H1 (cell line): ENCODE data around the gene NOXO1. TPM values are rescaled to one million over a fixed set of nuclear protein-coding genes. Genes with fewer than 3 reads are reported as not detected.

Experiments used
- CTCF ChIA-PET: fragments of 300-600 bp; sonication (Branson Sonifier 250); formaldehyde crosslinking; loops from one replicate; lab custom pipeline; 2021; ENCODE audit not compliant: partially characterized antibody; lab: Charles Lee
- POLR2A ChIA-PET: fragments of 300-600 bp; sonication (Branson Sonifier 250); formaldehyde crosslinking; loops from one replicate; lab custom pipeline; 2021; ENCODE audit warnings: inconsistent platforms; ENCODE audit not compliant: partially characterized antibody; lab: Charles Lee
- DNase-seq, 2 experiments: peaks; one replicate each; pipeline versions ENCODE4 v3.0.0 to v3.0.0-alpha.2; 2010 to 2022; ENCODE audit warnings: low spot score in 2 of 2, low read depth in 1 of 2, mixed read lengths in 1 of 2
- FAIRE-seq: peaks from 2 replicates; lab custom pipeline; 2011; peaks lifted over from hg19 to GRCh38; lab: Jason Lieb, UNC
- H2AFZ ChIP-seq: 2 replicates; pipeline ENCODE4 v1.8.1; 2012; ENCODE audit warnings: low read length, inconsistent platforms
- H2AK5ac ChIP-seq: 2 replicates; pipeline ENCODE4 v1.6.1; 2013; ENCODE audit warnings: low read depth, low read length
- H2BK120ac ChIP-seq: replicated peaks from 2 replicates; pipeline ENCODE3; 2013; ENCODE audit warnings: low read depth, low read length, inconsistent platforms
- H2BK12ac ChIP-seq: 2 replicates; pipeline ENCODE4 v1.6.1; 2013; ENCODE audit warnings: low read depth, low read length
- H2BK15ac ChIP-seq: 2 replicates; pipeline ENCODE4 v1.6.1; 2013; ENCODE audit warnings: low read length
- H2BK20ac ChIP-seq: 2 replicates; pipeline ENCODE4 v1.6.1; 2013; ENCODE audit warnings: low read length
- H2BK5ac ChIP-seq: 2 replicates; pipeline ENCODE4 v1.6.1; 2013; ENCODE audit warnings: low read depth, low read length
- H3K14ac ChIP-seq: 2 replicates; pipeline ENCODE4 v1.6.1; 2013; ENCODE audit warnings: inconsistent platforms; ENCODE audit not compliant: insufficient read length
- H3K18ac ChIP-seq: 2 replicates; pipeline ENCODE4 v1.6.1; 2013; ENCODE audit warnings: low read length; ENCODE audit errors: extremely low read depth
- H3K23ac ChIP-seq: 2 replicates; pipeline ENCODE4 v1.6.1; 2013; ENCODE audit warnings: inconsistent platforms; ENCODE audit not compliant: insufficient read length
- H3K23me2 ChIP-seq: 2 replicates; pipeline ENCODE4 v1.6.1; 2013; ENCODE audit warnings: low read depth, low read length
- H3K27ac ChIP-seq: 2 replicates; pipeline ENCODE4 v1.6.1; 2011; ENCODE audit warnings: low read depth, low read length, inconsistent platforms
- H3K27me3 ChIP-seq, 4 experiments: replicated peaks in 1 of 4; 1 replicate in 1 of 4; 2 replicates in 3 of 4; pipeline versions ENCODE4 v1.6.1 to v1.8.1; 2011 to 2013; ENCODE audit warnings: low read length in 3 of 4, mild to moderate bottlenecking in 3 of 4, inconsistent platforms in 2 of 4, mixed read lengths in 2 of 4, moderate library complexity in 1 of 4; ENCODE audit not compliant: control insufficient read depth in 3 of 4, insufficient read depth in 3 of 4; ENCODE audit errors: extremely low read depth in 1 of 4
- H3K36me3 ChIP-seq, 4 experiments: 2 replicates each; pipeline versions ENCODE4 v1.6.1 to v1.8.1; 2011 to 2013; ENCODE audit warnings: mild to moderate bottlenecking in 4 of 4, low read length in 3 of 4, moderate library complexity in 2 of 4, control low read depth in 1 of 4, inconsistent platforms in 1 of 4; ENCODE audit not compliant: insufficient read depth in 4 of 4, control insufficient read depth in 2 of 4
- H3K4ac ChIP-seq: replicated peaks from 2 replicates; pipeline ENCODE3; 2013; ENCODE audit warnings: low read length, low read depth, mixed read lengths, inconsistent platforms; ENCODE audit not compliant: insufficient read length
- H3K4me1 ChIP-seq, 4 experiments: replicated peaks in 1 of 4; 1 replicate in 1 of 4; 2 replicates in 3 of 4; pipeline versions ENCODE4 v1.6.1 to v1.8.1; 2011 to 2013; ENCODE audit warnings: low read length in 3 of 4, inconsistent platforms in 2 of 4, mixed read lengths in 1 of 4; ENCODE audit not compliant: insufficient read depth in 4 of 4, control insufficient read depth in 3 of 4
- H3K4me2 ChIP-seq, 2 experiments: 2 replicates each; pipeline versions ENCODE4 v1.6.1 to v1.8.1; 2011 to 2013; ENCODE audit warnings: low read depth in 2 of 2, low read length in 2 of 2, control low read depth in 1 of 2, inconsistent platforms in 1 of 2, mild to moderate bottlenecking in 1 of 2; ENCODE audit not compliant: insufficient read depth in 1 of 2
- H3K4me3 ChIP-seq, 4 experiments: fragments of 200-600, 300-600 bp in 1 of 4; sonication (generic), shearing (Covaris generic), sonication (Bioruptor Twin) in 1 of 4; 2 replicates each; pipeline versions ENCODE4 v1.5.1 to v1.8.1; 2011 to 2016; ENCODE audit warnings: low read length in 4 of 4, low read depth in 3 of 4, control low read depth in 2 of 4, inconsistent platforms in 2 of 4, mild to moderate bottlenecking in 2 of 4, mixed read lengths in 1 of 4, moderate library complexity in 1 of 4; ENCODE audit not compliant: insufficient read depth in 2 of 4; ENCODE audit errors: extremely low read depth in 1 of 4
- H3K56ac ChIP-seq: replicated peaks from 2 replicates; pipeline ENCODE3; 2013; ENCODE audit warnings: low read depth, mild to moderate bottlenecking, mixed read lengths, low read length, inconsistent platforms; ENCODE audit not compliant: insufficient read length
- H3K79me1 ChIP-seq: 2 replicates; pipeline ENCODE4 v1.6.1; 2013; ENCODE audit warnings: low read depth, low read length, control low read depth
- H3K79me2 ChIP-seq, 2 experiments: 2 replicates each; pipeline versions ENCODE4 v1.6.1 to v1.8.1; 2012 to 2013; ENCODE audit warnings: low read length in 2 of 2, mild to moderate bottlenecking in 2 of 2, inconsistent platforms in 1 of 2; ENCODE audit not compliant: insufficient read depth in 2 of 2, control insufficient read depth in 1 of 2
- H3K9ac ChIP-seq, 4 experiments: replicated peaks in 1 of 4; 1 replicate in 1 of 4; 2 replicates in 3 of 4; pipeline versions ENCODE4 v1.6.1 to v1.8.1; 2011 to 2013; ENCODE audit warnings: low read depth in 3 of 4, low read length in 3 of 4, control low read depth in 2 of 4, mild to moderate bottlenecking in 2 of 4, moderate library complexity in 2 of 4, inconsistent platforms in 1 of 4; ENCODE audit errors: extremely low read depth in 1 of 4
- H3K9me3 ChIP-seq, 2 experiments: 2 replicates each; pipeline versions ENCODE4 v1.6.1 to v1.8.1; 2012 to 2013; ENCODE audit warnings: mild to moderate bottlenecking in 2 of 2, moderate library complexity in 2 of 2, control low read depth in 1 of 2, inconsistent platforms in 1 of 2, low read depth in 1 of 2, low read length in 1 of 2, mixed read lengths in 1 of 2; ENCODE audit not compliant: insufficient read depth in 2 of 2
- H4K20me1 ChIP-seq, 2 experiments: replicated peaks in 1 of 2; 2 replicates each; pipeline versions ENCODE3 to v1.8.1; 2011 to 2013; ENCODE audit warnings: inconsistent platforms in 2 of 2, low read length in 2 of 2, mild to moderate bottlenecking in 1 of 2; ENCODE audit not compliant: insufficient read depth in 2 of 2, control insufficient read depth in 1 of 2
- H4K5ac ChIP-seq: 2 replicates; pipeline ENCODE4 v1.6.1; 2013; ENCODE audit warnings: low read length, low read depth, mixed read lengths, inconsistent platforms; ENCODE audit not compliant: insufficient read length
- H4K8ac ChIP-seq: 2 replicates; pipeline ENCODE4 v1.8.0; 2013; ENCODE audit warnings: mild to moderate bottlenecking, moderate library complexity, low read length, inconsistent platforms; ENCODE audit not compliant: insufficient read depth; ENCODE audit errors: extremely low read depth
- H4K91ac ChIP-seq: replicated peaks from 2 replicates; pipeline ENCODE3; 2013; ENCODE audit warnings: low read length, mixed read lengths, inconsistent platforms; ENCODE audit not compliant: insufficient read length
- HDAC2 ChIP-seq, 2 experiments: fragments of 300-600 bp in 1 of 2; sonication (generic) in 1 of 2; IDR thresholded peaks; 2 replicates each; pipeline ENCODE4 v1.6.1; 2011 to 2012; ENCODE audit warnings: low read depth in 2 of 2, low read length in 2 of 2, mild to moderate bottlenecking in 2 of 2, moderate library complexity in 2 of 2, borderline replicate concordance in 1 of 2, inconsistent platforms in 1 of 2
- RNF2 ChIP-seq: fragments of 200-900, 300-1000 bp; sonication (generic); IDR thresholded peaks from 2 replicates; pipeline ENCODE4 v1.7.1; 2016; ENCODE audit warnings: borderline replicate concordance, low read depth, mild to moderate bottlenecking, antibody characterized with exemption, low read length; ENCODE audit not compliant: poor library complexity, severe bottlenecking; ENCODE audit errors: missing control alignments
- WGBS, 2 experiments: shearing (Covaris generic) in 1 of 2; methylation state at CpG; one replicate each; pipeline versions ENCODE4 v1.1.6 to v1.1.7; 2013 to 2015; ENCODE audit warnings: low lambda C conversion rate in 2 of 2, mixed read lengths in 2 of 2, inconsistent platforms in 1 of 2, low coverage in 1 of 2, missing lambda C conversion rate in 1 of 2; ENCODE audit not compliant: insufficient replicate concordance in 2 of 2, insufficient coverage in 1 of 2, insufficient read length in 1 of 2; ENCODE audit errors: extremely low coverage in 1 of 2, missing lambda C conversion rate in 1 of 2; 5-methylcytosine and 5-hydroxymethylcytosine counted together
- polyA plus RNA-seq, 7 experiments: library from polyadenylated mRNA; depleted of rRNA in 3 of 7; stranded (reverse) in 5 of 7; unstranded in 2 of 7; fragments of >200 nt in 5 of 7; fragments of 200-250 nt in 2 of 7; gene quantifications; 1 replicate in 5 of 7; 2 replicates in 1 of 7; 4 replicates in 1 of 7; pipeline versions ENCODE4 v1.2.1 to v1.2.3, GENCODE V29; 2011 to 2013; ENCODE audit warnings: missing spikeins in 2 of 7, mixed read lengths in 2 of 7
- total RNA-seq: library from RNA; stranded (reverse); fragmentation: NEBNext Ultra II Directional; extraction: Animal tissue kit (Norgen Biotek cat#: 25700); gene quantifications from 2 replicates; pipeline ENCODE4 v1.2.1, GENCODE V29; 2021

Gene NOXO1
- total and polyA plus RNA-seq, 2 of the 8 experiments (the other 6 are each of a cell fraction or from before 2014, with no cell fraction given) = 1.3 to 2.5 TPM

- CTCF ChIA-PET = interaction anchor here (0.7 to 4.3 kb wide), 12 partner anchors 9 to 146 kb away, joined by 3 to 55 read pairs (median 6); partner anchors contain the start of genes NPW and SYNGR3
- 92% methylated on average over 7 of the region's 8 CpGs; no CpG with 5 or more reads in 1 of the 2 experiments for WGBS, 2 experiments
Measured at GRCh38 chr16:2006317-2006716, 25.0 kb upstream of the NOXO1 start.

More at GRCh38 chr16:2006317-2006716, 25.0 kb upstream of the NOXO1 start:
- H3K56ac ChIP-seq = no peak overlapping the region
- no peak overlapping the region for H2BK120ac ChIP-seq
- DNase-seq (no peak), FAIRE-seq (no peak)
- H3K9me3 ChIP-seq = no peaks in the 10 kb centered on the region
- H3K4me2 ChIP-seq = no peak overlapping the region
- no peak overlapping the region for H3K23ac ChIP-seq
- no peak overlapping the region for H2BK12ac ChIP-seq
- H3K14ac ChIP-seq = no peak overlapping the region
- peaks cover 3 to 38% (median 22%) of the 10 kb centered on the region in 4 experiments for H3K4me1 ChIP-seq
- no peak overlapping the region for H3K4ac ChIP-seq
- no peak overlapping the region for H3K27ac ChIP-seq
- peaks cover 22 to 52% of the 10 kb centered on the region in 2 experiments; a peak in 3 of 4 replicates for H3K79me2 ChIP-seq
- H3K27me3 ChIP-seq = no peaks in the 10 kb centered on the region
- H4K8ac ChIP-seq = no peak overlapping the region
- H2AFZ ChIP-seq = no peak overlapping the region
- H2BK15ac ChIP-seq = no peak overlapping the region
- peaks cover 29 to 61% of the 10 kb centered on the region in 2 experiments for H4K20me1 ChIP-seq
- H3K18ac ChIP-seq = no peak overlapping the region
- H3K23me2 ChIP-seq = peaks cover 12% of the 10 kb centered on the region; the same call in 1 of the 2 replicates
- H4K91ac ChIP-seq = no peak overlapping the region
- H4K5ac ChIP-seq = no peak overlapping the region
- no peak overlapping the region for H2BK20ac ChIP-seq
- H3K79me1 ChIP-seq = peaks cover 9% of the 10 kb centered on the region; the same call in 1 of the 2 replicates
- H3K4me3 ChIP-seq = no peak overlapping the region
- H3K9ac ChIP-seq = no peak overlapping the region
- peak overlapping the region; percentile 35; the same call in 1 of the 2 replicates for H2BK5ac ChIP-seq
- H3K36me3 ChIP-seq = peaks cover 10 to 21% (median 15%) of the 10 kb centered on the region in 4 experiments
- TF ChIP-seq RNF2 (no peak), HDAC2 (IDR thresholded peaks at IDR 0.05; ENCODE audit: borderline replicate concordance in 1 of 2, low read depth in 2 of 2, low read length in 2 of 2) (no peak)
- no peak overlapping the region for H2AK5ac ChIP-seq
- POLR2A ChIA-PET = interaction anchor here (0.6 to 4.7 kb wide), 6 partner anchors 10 to 1263 kb away, joined by 3 to 37 read pairs (median 8); partner anchors contain the start of genes RNF151, RPS2 and TRAF7
